NCI-H187 (cell line): ENCODE measurements around the gene CABLES1.
A peak's percentile ranks its signal among the peaks of the same experiment; 100 is the strongest.
"Not testable (repeated sequence)": the region's sequence is repeated elsewhere in the genome, so short reads cannot be mapped to it uniquely, and the experiment has no call there.

Experiments
- DNase-seq, 2 experiments: peaks; one replicate each; lab custom pipeline; 2025; lab: John Stamatoyannopoulos, UW

Gene CABLES1

DNA sequence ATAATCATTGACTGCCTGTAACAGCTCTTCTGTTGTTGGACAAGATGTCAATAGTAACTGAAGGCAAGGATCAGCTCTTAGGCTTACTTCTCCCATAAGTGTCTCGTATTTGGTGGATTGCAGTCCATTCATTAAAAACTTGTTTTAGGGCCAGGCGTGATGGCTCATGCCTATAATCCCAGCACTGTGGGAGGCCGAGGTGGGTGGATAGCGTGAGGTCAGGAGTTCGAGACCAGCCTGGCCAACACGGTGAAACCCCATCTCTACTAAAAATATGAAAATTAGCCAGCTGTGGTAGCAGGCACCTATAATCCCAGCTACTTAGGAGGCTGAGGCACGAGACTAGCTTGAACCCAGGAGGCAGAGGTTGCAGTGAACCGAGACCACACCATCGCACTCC is 26.1 kb upstream of the CABLES1 start:
- not testable (repeated sequence) for DNase-seq

DNA sequence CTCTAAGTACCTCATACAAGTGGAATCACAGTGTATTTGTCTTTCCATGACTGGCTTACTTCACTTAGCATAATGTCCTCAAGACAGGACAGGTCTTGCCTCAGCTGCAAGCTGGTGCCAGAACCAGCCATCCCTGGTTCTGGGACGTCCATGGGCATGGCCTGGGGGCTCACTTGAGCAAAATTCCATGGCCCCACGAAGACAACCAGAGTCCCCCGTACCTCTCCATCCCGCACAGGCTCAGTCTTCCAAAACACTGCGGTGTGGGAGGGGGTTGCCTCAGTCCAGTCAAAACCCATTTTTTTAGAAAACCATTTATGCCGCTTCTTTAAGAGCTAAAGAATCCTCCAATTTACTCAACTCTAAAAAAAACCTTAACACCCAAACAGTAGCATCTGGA is 21.7 kb upstream of the CABLES1 start:
- no peak for DNase-seq

DNA sequence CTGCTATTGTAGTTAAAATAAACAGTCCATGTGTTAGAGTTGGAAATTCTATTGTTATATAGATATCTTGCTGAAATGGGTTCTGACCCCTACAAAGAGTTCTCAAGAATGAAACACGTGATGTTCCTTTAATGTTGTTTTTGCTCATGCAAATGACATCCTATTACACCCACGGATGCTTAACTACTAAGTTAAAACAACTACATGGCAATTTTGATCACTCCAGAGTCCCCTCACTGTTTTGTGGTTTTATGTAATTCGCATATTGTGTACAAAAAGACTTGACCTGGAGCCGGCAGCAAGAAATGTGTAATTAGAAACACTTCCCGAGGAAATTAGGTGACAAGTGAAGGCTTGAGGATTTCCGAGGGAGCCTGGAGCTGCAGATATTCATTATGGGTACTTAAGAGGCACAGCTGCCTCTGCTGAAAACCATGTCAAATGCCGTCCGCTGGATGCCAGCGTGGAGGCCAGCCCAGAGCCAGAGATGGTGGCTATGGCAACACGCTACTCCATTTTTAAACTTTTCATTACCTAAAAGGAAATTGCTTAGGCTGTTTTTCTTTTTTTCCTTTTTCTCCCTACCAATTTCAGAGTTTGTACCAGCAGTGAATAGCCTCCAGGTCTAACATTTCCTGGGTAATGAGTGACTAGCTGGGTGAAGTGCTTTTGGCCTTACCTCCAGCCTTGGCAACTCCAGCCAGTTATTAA is 21.0 kb upstream of the CABLES1 start:
- no peak for DNase-seq

DNA sequence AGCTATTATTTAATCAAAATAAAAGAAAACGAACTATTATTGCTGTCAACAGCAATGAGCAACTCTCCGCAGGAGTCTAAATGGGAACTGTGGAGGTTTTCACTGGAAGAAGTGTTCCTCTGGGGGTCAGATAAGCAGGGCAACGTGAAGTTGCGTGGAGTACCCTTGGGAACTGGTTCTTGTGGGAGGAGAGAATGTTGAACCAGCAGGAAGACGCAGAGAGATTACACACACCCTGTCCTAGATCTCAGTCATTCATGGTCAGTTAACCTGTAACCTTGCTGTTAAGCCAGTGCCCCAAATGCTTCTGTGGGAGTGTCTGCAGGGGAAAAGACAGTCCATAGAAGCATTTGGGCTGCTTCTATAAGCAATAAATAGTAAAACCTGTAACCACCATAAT is 20.4 kb upstream of the CABLES1 start:
- DNase-seq = no peak

DNA sequence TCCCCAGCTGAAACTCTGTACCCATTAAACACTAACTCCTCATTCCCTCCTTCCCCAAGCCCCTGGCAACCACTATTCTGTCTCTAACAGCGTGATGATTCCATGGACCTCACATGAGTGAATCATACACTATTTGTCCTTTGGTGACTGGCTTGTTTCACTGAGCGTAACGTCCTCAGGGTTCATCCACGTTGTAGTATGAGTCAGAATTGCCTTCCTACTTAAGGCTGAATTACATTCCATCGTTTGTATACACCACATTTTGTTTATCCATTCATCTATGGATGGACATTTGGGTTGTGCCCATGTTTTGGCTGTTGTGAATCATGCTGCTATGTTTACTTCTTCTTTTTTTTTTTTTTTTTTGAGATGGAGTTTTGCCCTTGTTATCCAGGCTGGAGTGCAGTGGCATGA is 19.6 kb upstream of the CABLES1 start:
- DNase-seq = no peak

DNA sequence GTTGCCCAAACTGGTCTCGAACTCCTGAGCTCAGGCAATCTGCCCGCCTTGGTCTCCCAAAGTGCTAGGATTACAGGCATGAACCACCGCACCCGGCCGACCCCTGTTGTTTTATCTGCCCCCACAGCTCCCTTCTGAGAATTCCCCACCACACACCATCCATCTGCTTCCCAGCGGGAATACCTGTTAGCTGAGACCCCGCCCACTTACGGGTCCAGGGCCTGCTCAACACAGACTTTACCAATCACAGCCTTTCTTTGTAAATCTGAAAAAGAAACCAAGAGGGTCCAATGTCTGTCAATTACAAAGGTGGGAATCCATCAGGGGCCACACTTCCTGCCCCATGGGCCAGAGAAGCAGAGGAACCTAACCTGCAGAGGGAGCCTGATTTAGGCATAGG is 14.2 kb upstream of the CABLES1 start:
- DNase-seq = no peak

DNA sequence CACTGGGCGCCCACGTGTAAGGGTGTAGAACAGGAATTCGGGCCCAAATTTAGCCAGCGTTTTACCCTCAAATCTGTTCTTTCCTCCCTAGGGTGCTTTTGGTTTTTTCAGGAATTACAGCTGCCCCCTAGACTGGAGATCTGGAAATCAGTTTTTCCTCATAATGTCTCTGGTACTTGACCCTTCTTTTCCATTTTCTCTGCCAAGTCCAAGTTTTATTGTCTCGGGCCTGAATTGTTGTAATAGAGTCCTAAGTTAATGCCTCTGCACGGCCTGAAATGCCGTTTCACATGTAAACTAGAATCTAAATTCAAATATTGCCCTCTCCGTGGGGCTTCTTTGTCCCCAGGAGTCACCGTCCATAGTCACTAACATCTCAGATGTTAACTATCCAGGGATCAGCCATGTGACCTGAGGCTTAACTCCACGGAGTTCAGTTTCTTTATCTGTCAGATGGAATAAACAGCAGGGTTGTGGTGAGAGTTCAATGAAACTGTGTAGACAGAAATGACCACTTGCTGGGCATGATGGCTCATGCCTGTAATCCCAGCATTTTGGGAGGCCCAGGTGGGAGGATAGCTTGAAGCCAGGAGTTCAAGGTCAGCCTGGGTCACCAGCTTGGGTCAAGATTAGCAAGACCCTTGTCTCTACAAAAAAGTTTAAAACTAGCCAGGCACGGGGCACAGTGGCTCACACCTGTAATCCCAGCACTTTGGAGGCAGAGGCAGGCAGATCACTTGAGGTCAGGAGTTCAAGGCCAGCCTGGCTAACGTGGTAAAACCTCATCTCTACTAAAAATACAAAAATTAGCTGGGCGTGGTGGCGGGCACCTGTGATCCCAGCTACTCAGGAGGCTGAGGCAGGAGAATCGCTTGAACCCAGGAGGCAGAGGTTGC is 12.7 kb upstream of the CABLES1 start:
- no peak for DNase-seq

DNA sequence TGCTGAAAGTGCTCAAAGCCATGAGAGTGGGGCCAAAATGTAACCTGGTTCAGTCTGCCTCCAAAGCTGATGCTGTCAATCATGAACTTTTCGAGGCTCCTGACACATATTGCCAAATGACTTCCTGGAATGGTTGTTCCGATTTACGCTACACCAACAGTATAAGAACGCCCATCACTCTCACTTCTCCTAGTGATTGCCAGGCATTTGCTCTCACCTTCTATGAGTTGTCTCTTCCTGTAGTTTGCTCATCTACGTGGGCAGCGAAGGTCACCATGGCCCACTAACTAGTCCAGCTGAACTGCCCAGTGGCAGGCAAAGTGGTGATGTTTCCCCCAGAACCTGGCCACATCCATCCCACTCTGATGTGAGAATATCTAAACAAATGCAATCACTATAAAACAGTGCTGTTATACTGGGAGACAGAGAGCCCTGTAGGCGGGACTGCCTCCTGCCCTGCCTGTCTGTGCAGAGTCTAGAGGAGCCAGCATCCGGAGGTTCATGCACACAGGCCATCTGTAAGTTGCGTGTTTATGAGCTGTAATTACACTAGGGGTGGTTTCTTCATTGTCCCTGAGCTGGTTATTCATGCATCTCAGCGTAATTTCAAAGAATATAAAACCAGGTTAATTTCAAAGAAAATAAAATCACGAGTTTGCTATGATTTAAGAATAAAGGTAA is 8.8 kb upstream of the CABLES1 start:
- DNase-seq = no peak

DNA sequence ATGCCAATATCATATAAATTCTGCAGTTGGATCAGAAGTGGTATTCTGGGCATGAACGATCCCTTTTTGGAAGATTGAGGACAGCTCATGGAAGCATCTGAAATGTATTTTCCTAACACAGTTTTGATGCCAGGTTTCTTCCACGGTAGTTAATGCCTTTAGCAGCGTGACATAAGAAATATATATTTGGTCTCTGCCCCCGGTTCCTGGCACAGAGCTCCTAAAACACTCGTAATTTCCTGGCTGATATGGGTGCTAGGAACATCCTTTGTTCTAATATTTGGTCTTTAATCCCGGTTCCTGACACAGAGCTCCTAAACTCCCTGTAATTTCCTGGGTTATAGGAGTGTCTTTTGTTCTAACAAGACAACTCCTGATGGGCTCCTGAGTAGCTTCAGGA is 8.2 kb upstream of the CABLES1 start:
- DNase-seq = no peak

DNA sequence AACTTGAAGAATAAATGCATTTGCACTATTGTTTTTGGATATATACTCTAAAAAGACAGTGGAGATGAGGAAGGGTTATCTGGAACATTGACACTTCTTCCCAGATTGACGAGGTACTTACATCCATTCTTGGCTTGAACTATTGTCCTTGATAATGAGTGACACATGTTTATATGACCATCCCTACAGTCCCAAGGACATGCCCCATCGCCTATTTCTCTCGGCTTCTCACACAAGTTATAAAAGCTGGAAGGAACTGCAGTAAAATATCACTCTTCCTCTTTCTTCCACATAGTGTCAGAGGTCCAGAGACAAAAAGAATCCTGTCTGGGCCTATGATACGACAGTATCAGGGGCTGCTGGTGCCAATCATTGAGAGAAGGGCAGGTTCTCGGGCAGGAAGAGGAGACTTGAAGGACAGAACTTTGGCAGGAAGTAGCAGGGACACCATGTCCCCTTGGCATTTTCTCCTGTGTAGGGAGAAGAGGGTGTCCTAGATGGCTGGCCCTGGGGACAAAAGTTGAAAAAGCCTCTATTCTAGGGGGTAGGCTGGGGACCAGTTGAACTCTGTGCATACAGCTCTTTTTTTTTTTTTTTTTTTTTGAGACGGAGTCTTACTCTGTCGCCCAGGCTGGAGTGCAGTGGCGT is 5.8 kb upstream of the CABLES1 start:
- no peak for DNase-seq

DNA sequence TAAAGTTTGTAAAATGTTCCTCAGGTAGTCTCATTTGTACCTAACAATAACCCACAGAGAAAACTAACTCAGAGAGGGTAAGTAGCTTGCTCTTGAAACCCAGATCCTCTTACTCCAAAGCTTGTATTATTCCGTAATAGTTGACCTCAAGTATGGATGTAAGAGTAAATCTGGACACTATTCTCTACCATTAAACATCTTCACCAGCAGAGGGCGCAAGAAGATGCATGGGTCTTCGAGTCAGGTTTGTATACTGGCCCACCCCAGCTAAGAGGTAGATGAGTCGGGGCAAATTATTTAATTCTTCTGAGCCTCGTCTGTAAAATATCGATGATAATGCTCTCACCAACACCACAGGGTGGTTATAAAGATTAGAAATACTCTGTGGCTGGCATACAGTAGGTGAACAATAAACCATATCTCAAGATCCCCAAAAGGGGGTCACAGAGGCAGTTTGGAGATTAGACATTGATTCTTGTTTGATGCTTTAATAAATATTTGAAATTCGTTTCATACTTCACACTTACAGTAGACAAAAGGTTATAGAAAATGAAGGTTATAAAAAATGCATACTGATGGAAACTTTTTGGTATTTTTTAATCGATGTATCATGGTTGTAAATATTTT is 3.5 kb upstream of the CABLES1 start:
- DNase-seq = peak; percentile 22 to 47

DNA sequence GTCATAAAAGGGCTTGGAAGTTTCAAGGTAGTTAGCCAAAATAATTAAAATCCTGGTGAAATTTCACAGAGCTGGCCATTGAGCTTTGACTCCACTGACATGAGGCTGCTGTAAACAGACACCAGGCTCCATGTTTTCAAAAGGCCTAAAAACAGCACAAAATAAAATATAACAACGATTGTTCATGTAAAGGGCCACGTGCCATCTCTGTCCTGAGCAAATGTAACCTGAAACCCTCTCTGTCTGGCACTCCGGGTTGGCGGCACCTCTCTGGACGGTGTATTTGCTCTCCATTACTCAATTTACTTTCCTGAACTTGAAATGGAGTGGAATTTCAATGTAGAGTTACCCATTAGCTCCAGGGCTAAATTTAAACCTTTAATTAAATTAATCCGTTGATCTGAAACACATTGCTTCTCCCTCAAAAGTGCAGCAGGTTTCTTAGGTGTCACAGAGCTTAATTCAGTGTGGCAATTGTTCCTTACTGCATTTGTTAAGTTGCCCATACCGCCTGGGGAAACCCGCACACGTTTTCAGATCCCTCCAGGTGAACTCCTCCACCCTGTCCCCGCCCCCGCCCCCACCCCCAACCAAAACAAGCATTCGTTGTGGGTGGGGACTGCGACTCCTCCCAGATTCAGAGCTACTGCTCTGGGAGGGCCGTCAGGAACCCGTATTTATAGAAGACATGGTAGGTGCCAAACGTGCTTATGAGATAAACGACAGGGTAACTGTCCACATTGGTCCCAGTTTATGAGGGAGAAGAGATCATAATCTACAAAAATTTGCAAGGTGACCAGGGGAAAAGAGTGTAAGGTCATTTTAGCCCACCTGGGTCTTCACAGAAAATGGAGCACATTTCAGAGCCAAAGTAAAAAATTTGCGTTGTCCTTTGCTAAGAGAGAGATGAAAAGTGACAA is 1.2 kb upstream of the CABLES1 start:
- DNase-seq = peak; percentile 52 to 78

DNA sequence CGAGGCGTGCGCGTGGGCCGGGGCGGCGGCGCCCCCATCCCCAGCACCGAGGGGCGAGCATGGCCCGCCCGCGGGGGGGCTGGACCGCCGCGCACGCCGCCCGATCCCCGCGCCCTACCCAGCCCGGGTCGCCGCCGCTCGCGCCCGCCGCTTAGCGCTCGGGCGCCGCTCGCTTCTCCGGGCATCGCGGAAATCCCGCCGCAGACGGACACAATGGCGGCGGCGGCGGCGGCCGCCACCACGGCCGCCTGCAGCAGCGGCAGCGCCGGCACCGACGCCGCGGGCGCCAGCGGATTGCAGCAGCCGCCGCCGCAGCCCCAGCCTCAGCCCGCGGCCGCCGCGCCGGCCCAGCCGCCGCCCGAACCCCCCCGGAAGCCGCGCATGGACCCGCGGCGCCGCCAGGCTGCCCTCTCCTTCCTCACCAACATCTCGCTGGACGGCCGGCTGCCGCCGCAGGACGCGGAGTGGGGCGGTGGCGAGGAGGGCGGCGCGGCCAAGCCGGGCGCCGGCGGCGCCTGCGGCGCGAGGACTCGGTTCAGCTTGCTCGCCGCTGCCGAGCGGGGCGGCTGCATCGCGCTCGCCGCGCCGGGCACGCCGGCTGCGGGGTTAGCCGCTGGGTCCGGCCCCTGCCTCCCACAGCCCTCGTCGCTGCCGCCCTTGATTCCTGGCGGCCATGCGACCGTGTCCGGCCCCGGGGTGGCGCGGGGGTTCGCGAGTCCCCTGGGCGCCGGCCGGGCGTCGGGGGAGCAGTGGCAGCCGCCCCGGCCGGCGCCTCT is 453 bp downstream of the CABLES1 start:
- no peak for DNase-seq

DNA sequence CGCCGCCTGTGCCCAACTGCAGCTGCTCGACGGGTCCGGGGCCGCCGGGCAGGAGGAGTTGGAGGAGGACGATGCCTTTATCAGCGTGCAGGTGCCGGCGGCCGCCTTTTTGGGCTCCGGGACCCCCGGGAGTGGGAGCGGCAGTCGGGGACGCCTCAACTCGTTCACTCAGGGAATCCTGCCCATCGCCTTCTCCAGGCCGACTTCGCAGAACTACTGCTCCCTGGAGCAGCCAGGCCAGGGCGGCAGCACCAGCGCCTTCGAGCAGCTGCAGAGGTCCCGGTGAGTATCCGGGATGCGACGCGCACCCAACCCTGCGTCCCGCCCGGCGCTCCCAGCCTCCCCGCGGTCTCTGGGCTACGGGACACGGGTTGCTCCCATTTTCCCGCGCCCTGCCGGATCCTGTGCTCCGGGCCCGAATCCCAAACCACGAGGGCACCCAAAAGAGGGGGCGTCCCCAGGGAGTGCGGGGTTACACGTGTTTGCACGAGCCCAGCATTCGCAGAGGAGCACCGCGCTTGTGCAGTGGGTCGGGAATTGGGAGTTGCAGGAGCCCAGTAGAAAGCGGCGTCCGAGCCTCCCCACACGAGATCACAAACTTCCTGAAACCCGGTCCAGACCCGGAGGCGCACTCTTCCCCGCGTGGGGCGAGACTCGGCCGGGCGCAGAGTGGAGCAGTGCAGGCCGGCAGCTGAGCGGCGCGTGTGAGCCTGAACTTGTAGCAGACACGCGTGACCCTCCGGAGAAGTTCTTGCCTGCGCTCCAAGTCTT is 1.2 kb downstream of the CABLES1 start:
- DNase-seq = no peak

DNA sequence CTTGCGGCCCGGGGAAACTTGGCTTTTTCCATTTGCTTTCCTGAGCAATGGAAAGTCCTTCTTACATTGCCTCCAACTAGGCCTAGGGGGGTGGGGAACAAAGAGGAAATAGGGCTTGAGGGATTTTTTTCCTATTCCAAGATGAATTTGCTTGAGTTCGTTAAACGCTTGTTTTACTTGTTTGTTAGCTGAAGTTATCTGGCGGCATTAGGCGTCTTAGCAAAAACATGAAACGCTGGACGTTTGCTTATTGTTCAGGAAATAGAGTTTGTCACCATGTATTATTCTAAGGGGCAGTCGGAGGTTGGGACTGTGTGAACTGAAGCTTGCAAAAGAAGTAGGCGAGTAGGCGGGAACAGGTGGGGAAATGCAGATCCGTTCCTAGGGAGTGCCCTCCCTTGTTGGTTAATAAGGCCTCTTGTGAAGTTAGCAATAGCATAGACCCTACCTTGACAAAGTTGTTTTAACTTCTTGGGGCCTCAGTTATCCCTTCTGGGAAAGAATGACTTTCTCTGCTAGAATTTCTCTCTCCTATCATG is 1.9 kb downstream of the CABLES1 start:
- DNase-seq = peak in 1 of 2 experiments; percentile 35

DNA sequence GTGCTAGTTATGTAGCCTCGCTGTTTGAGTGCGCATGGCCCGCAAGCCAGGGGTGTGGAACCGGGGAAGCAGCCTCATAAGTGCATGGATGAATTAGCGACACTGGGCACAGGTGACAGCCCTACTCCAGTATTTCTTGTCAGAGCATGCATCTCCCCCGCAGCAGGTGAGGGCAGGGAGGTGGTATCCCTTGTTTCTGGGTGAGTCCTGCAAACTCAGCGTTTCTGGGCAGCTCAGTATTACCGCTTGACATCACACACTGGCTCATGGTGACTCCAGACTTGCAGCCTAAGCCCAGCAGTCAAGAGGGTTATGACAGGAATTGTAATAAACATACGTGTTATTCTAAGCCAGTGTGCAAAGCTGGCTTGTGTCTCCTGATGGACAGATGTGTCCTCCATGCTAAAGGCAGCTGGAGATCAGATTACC is 2.5 kb downstream of the CABLES1 start:
- peak; percentile 36 to 58 for DNase-seq

DNA sequence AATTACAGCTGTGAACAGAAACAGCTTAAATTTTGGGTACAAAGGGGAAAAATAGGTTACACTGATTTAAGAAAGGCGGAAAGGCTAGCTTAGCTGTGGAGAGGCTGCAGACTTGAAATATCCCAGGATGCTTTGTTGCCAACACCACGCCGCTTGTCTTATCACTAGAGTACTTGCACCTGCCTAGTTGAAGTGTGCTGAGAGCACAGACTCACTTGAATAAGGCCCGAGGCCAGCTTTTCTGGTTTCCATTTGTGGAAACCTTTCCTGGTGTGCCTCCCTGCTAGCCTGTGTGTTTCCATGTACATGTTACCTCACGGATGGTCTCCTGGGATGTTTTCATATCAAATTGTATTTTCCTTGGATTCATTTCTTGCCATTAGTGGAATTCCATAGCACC is 3.2 kb downstream of the CABLES1 start:
- peak; percentile 29 to 65 for DNase-seq

DNA sequence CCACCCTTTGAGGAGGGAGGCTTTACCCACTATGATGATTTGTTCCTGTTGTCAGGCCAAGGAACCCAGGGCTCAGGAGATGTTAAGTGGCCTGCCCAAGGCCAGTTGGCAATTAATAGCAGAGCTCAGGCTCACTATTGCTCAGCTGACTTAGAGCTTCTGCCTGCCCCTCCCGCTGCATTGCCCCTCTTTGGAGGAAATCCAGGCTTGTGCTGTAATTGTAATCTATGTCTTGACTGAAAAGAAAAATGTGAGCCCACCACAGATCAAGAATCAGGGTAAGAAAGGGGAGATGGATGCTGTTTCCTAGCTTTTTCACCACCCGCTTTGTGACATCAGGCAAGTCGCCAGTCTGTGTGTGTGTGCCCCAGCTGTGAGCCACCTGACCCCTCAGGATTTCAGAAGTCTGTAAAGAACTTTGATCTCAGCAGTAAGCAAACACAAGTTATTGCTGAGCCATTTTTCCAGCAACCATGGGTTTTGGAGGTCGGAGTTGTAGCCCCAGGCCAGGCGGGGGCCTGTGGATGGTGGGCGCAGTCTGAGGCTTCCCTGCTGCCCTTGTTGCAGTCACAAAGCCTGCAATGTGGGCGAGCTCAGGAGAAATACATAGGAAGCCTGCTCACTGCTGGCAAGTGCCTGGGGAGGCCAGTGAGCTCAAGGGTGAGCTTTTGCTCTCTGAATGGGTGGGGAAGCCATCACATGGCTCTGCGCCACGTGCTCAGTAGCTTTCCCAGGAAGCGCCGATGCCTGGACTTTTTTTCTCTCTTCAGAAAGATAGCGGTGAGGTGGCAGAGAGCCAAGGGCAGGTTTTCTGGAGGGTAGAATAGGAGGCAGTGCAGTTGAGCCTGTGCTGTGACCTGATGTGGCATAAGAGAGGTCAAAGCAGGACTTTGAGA is 6.1 kb downstream of the CABLES1 start:
- no peak for DNase-seq
